Mucosa of stomach (tissue), 1 donor: Measurements from ENCODE around the gene TNFRSF21.
A peak's percentile ranks its signal among the peaks of the same experiment; 100 is the strongest.

Source experiments
- H3K27me3 ChIP-seq: one replicate; pipeline ENCODE4 v1.7.0; 2013; ENCODE audit warnings: mild to moderate bottlenecking, low read length; ENCODE audit not compliant: control insufficient read depth, insufficient read depth
- H3K36me3 ChIP-seq: one replicate; pipeline ENCODE4 v1.7.0; 2013; ENCODE audit warnings: low read length; ENCODE audit not compliant: control insufficient read depth, insufficient read depth
- H3K4me1 ChIP-seq: one replicate; pipeline ENCODE4 v1.7.0; 2013; ENCODE audit warnings: mild to moderate bottlenecking, low read length; ENCODE audit not compliant: control insufficient read depth, insufficient read depth
- H3K4me3 ChIP-seq: one replicate; pipeline ENCODE4 v1.7.0; 2013; ENCODE audit warnings: low read length
- H3K9ac ChIP-seq: one replicate; pipeline ENCODE4 v1.7.0; 2013; ENCODE audit warnings: mild to moderate bottlenecking, low read length, moderate library complexity
- H3K9me3 ChIP-seq: one replicate; pipeline ENCODE4 v1.7.0; 2013; ENCODE audit warnings: mild to moderate bottlenecking, low read length, moderate library complexity; ENCODE audit not compliant: control insufficient read depth
- donor health status: Pancreatic carcinoma.

Gene TNFRSF21

GRCh38 chr6:47242483-47243386 lies 67.0 kb downstream of the TNFRSF21 start:
- H3K9me3 ChIP-seq: no peaks in the 10 kb centered on the region
- no peaks in the 10 kb centered on the region for H3K27me3 ChIP-seq
- H3K4me1 ChIP-seq: peaks cover 49% of the 10 kb centered on the region
- no peaks in the 10 kb centered on the region for H3K36me3 ChIP-seq
- no peak overlapping the region for H3K9ac ChIP-seq
- H3K4me3 ChIP-seq: no peak overlapping the region

- Histone ChIP-seq H3K9me3 (no peaks in the 10 kb centered on the region), H3K4me3 (no peak overlapping the region), H3K36me3 (no peaks in the 10 kb centered on the region), H3K9ac (peak overlapping the region; percentile 17), H3K4me1 (peaks cover 49% of the 10 kb centered on the region), H3K27me3 (no peaks in the 10 kb centered on the region)
These were observed 67.8 kb downstream of the TNFRSF21 start for GRCh38 chr6:47241742-47242482.

DNA sequence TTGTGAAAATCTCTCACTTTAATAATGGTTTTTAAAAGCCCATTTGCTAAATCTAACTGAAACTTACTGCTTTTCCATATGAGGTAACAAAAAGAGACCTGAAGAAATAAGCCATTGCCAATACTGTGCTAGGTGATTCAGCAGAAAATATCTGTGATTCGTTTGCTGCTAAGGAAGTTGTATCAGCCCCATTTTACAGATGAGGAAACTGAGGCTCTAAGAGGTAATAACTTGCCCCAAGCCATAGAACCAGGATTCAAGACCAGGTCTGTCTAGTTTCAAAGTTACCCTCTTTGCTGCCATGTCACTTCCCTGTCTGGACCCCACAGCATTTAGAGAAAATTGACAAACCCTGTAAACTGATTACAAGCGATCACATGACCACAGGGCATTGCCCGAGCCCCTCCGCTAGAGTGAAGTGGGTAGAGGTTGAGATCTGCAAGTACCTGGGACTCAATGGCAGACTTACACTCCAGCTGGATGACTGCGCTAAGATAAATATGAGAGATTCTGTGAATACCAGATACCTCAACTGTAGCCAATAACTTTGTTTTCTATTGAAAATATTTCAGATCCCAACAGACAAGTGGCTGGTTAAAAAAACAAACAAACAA lies 69.3 kb downstream of the TNFRSF21 start:
- Histone ChIP-seq H3K9me3 (no peaks in the 10 kb centered on the region), H3K4me3 (no peak overlapping the region), H3K27me3 (no peaks in the 10 kb centered on the region), H3K4me1 (peaks cover 59% of the 10 kb centered on the region), H3K9ac (no peak overlapping the region), H3K36me3 (no peaks in the 10 kb centered on the region)

- H3K4me3 ChIP-seq: no peak overlapping the region
- H3K4me1 ChIP-seq: peaks cover 65% of the 10 kb centered on the region
- H3K9me3 ChIP-seq: no peaks in the 10 kb centered on the region
- no peaks in the 10 kb centered on the region for H3K27me3 ChIP-seq
- no peaks in the 10 kb centered on the region for H3K36me3 ChIP-seq
- H3K9ac ChIP-seq: no peak overlapping the region
These were observed 70.2 kb downstream of the TNFRSF21 start for GRCh38 chr6:47239546-47239945.

DNA sequence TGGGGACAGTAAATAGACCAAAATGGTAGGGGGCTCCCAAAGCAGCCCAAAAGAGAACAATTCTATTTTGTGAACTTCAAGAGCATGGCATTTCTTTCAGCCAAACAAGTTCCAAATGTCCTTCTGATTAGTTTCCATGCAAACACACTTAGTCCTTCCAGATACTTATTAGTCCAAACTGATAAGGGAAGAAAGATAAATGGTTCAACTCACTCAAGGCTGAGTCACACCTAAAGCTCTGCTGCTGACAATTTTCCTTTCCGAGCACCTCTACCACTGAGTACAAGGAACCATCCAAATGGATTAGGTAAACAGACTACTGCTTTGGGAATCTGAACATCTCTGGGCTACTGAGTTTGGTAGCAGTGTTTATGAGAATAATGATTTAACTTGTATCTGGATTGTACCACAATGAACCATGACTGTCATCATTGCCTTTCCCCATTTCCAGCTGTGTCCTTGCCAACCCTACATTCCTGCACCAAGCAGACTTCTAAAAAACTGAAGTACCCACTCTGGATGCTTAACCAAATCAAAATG lies 71.2 kb downstream of the TNFRSF21 start:
- no peak overlapping the region for H3K4me3 ChIP-seq
- no peaks in the 10 kb centered on the region for H3K36me3 ChIP-seq
- no peak overlapping the region for H3K9ac ChIP-seq
- H3K4me1 ChIP-seq: peaks cover 74% of the 10 kb centered on the region
- no peaks in the 10 kb centered on the region for H3K27me3 ChIP-seq
- no peaks in the 10 kb centered on the region for H3K9me3 ChIP-seq

GRCh38 chr6:47237196-47237595 lies 72.5 kb downstream of the TNFRSF21 start:
- Histone ChIP-seq H3K27me3 (no peaks in the 10 kb centered on the region), H3K36me3 (no peaks in the 10 kb centered on the region), H3K4me3 (no peak overlapping the region), H3K4me1 (peaks cover 78% of the 10 kb centered on the region), H3K9ac (no peak overlapping the region), H3K9me3 (no peaks in the 10 kb centered on the region)

DNA sequence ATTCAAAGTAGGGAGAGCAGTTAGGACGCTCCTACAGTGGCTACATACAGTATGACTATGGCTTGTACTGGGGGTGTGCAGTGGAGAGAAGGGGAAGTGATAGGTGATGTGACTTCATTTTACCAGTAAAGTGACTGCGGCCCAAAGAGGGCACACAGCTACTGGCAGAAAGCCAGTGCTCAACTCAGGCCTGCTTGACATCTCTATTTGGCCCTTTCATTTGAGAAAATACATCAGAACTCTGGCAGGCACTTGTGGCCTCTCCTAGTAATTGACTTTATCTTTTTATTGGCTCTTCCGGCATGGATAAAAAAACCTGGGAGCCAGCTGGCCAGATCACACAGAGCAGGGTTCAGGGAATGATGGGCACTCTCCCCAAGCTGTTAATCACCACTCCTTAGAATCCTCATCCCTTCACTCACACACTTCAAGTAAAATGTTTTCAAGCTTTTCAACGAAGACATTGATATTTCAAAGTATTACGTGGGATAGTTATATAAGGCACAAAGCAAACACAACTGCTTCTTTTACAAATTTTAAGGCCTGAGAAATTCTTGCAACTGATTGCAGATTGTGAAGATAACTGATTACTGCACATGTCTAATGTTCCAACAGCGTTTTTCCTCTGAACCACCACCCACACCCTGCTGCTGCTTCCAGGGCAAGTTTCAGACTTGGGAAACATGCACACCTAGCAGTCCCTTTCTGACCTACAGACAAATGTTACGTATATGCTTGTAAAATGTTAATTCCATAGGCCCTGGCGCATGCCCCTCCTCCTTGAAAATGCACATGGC lies 73.5 kb downstream of the TNFRSF21 start:
- no peaks in the 10 kb centered on the region for H3K27me3 ChIP-seq
- H3K4me3 ChIP-seq: no peak overlapping the region
- no peaks in the 10 kb centered on the region for H3K9me3 ChIP-seq
- peaks cover 81% of the 10 kb centered on the region for H3K4me1 ChIP-seq
- no peak overlapping the region for H3K9ac ChIP-seq
- H3K36me3 ChIP-seq: no peaks in the 10 kb centered on the region

- Histone ChIP-seq H3K9ac (no peak overlapping the region), H3K9me3 (no peaks in the 10 kb centered on the region), H3K4me3 (no peak overlapping the region), H3K27me3 (no peaks in the 10 kb centered on the region), H3K4me1 (peaks cover 83% of the 10 kb centered on the region), H3K36me3 (no peaks in the 10 kb centered on the region)
These were observed 74.3 kb downstream of the TNFRSF21 start for GRCh38 chr6:47235421-47235820.

GRCh38 chr6:47234266-47234933 lies 75.3 kb downstream of the TNFRSF21 start:
- Histone ChIP-seq H3K4me1 (peaks cover 82% of the 10 kb centered on the region), H3K27me3 (no peaks in the 10 kb centered on the region), H3K9me3 (no peaks in the 10 kb centered on the region), H3K9ac (no peak overlapping the region), H3K36me3 (no peaks in the 10 kb centered on the region), H3K4me3 (no peak overlapping the region)

- H3K9ac ChIP-seq: no peak overlapping the region
- no peaks in the 10 kb centered on the region for H3K36me3 ChIP-seq
- H3K27me3 ChIP-seq: no peaks in the 10 kb centered on the region
- no peak overlapping the region for H3K4me3 ChIP-seq
- H3K4me1 ChIP-seq: peaks cover 52% of the 10 kb centered on the region
- no peaks in the 10 kb centered on the region for H3K9me3 ChIP-seq
These were observed 78.6 kb downstream of the TNFRSF21 start for GRCh38 chr6:47231151-47231550.

DNA sequence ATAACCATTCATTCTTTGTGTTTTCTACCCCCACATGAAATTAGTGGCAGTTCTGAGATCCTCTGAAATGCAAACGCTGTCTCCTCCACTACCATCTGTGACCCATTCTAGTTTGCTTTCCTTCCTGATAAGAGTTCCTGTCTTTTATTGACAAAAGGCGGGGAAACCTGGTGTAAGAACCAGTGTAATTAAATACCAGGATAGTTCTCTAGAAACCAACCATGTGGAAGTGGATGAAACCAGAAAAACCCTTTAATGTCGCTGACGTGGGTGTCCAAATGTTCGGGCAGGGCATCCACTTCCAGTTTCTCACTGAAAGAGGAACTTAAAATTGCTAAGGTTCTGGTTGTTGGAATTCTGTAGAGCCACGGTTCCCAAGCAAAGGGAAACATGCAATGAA lies 79.1 kb downstream of the TNFRSF21 start:
- Histone ChIP-seq H3K9ac (peak overlapping the region; percentile 16), H3K4me1 (peaks cover 46% of the 10 kb centered on the region), H3K27me3 (no peaks in the 10 kb centered on the region), H3K36me3 (no peaks in the 10 kb centered on the region), H3K4me3 (no peak overlapping the region), H3K9me3 (no peaks in the 10 kb centered on the region)
